NB4 (cell line): ENCODE results near the gene SUMO3.

Source experiments
- MYC ChIP-seq: IDR thresholded peaks from 2 replicates; pipeline ENCODE4 v1.6.1; 2011; ENCODE audit warnings: low read depth, low read length
- POLR2A ChIP-seq: IDR thresholded peaks from 2 replicates; pipeline ENCODE4 v1.6.1; 2011; ENCODE audit warnings: mild to moderate bottlenecking; ENCODE audit not compliant: insufficient read length; ENCODE audit errors: extremely low read depth
- TF ChIP-seq, protein P1 (sequence below): IDR thresholded peaks from one replicate; pipeline ENCODE4 v1.5.1; 2012; ENCODE audit warnings: low read depth, low read length
- TF ChIP-seq, protein P2 (sequence below): IDR thresholded peaks from 2 replicates; pipeline ENCODE4 v1.6.1; 2011; ENCODE audit warnings: low read depth, low read length

DNA sequence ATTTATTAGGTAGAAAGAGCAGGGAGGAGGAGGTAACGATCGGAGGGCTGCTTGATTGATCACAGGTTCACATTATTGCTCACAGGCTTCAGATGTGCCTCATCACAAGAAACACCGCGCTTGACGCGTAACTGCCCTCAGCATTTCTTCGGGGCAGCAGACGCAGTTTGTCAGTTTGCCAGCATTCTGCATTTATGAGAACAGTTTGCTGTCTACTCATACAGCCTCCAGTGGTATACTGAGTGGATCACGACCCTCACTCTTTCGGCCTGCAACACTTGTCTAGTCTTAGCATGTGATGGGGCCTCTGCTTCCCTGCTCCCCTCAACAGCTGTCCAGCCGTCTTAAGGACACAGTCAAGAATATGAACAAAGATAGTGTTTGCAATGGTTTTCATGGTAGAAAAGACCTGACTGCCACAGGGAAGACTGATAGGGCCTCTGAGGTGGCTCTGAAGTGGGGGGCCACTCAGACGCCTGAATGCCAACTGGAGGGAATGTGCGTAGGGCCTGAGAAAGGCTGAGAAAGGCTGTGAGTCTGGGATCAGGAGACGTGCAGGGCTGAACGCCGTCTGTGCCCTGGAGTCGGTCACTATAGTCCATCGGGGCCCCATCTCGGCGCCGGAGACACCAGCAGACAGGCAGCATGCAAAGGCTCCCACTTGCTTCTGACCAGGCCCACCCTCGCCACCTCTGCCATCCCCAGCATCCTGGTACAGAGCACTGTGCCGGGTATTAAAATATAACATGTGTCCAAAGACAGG, 61.3 kb downstream of the SUMO3 start:
- TF ChIP-seq, protein P1, sequence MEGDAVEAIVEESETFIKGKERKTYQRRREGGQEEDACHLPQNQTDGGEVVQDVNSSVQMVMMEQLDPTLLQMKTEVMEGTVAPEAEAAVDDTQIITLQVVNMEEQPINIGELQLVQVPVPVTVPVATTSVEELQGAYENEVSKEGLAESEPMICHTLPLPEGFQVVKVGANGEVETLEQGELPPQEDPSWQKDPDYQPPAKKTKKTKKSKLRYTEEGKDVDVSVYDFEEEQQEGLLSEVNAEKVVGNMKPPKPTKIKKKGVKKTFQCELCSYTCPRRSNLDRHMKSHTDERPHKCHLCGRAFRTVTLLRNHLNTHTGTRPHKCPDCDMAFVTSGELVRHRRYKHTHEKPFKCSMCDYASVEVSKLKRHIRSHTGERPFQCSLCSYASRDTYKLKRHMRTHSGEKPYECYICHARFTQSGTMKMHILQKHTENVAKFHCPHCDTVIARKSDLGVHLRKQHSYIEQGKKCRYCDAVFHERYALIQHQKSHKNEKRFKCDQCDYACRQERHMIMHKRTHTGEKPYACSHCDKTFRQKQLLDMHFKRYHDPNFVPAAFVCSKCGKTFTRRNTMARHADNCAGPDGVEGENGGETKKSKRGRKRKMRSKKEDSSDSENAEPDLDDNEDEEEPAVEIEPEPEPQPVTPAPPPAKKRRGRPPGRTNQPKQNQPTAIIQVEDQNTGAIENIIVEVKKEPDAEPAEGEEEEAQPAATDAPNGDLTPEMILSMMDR: no peak
- no peak for TF ChIP-seq POLR2A
- TF ChIP-seq, protein P2, sequence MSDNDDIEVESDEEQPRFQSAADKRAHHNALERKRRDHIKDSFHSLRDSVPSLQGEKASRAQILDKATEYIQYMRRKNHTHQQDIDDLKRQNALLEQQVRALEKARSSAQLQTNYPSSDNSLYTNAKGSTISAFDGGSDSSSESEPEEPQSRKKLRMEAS: no peak
- TF ChIP-seq MYC: no peak
